SK-N-SH (cell line): ENCODE data around the gene BLOC1S3. TPM values are rescaled to one million over a fixed set of nuclear protein-coding genes. Genes with fewer than 3 reads are reported as not detected.
A peak's percentile ranks its signal among the peaks of the same experiment; 100 is the strongest.

Source experiments
- CTCF ChIA-PET: fragments of 300-600, 350-600 bp; formaldehyde crosslinking; extraction: SDS; loops from one replicate; lab custom pipeline; 2021; lab: Yijun Ruan, JAX
- POLR2A ChIA-PET: fragments of 350-600 bp; sonication (Branson Sonifier 250); formaldehyde crosslinking; extraction: SDS; loops from one replicate; lab custom pipeline; 2020; ENCODE audit warnings: antibody characterized with exemption, inconsistent platforms; lab: Yijun Ruan, JAX
- DNase-seq: peaks from one replicate; pipeline ENCODE4 v3.0.0; 2012
- H2AFZ ChIP-seq: fragments of 200-600 bp; sonication (generic); 2 replicates; pipeline ENCODE4 v1.8.1; 2016; ENCODE audit warnings: antibody characterized with exemption, mild to moderate bottlenecking, low read depth
- H3F3A ChIP-seq: fragments of 200-600 bp; sonication (generic); replicated peaks from 2 replicates; pipeline ENCODE3; 2016; ENCODE audit warnings: antibody characterized with exemption, mild to moderate bottlenecking; ENCODE audit not compliant: insufficient read depth
- H3K27ac ChIP-seq, 2 experiments: fragments of 200-500 bp in 1 of 2; fragments of 200-600 bp in 1 of 2; sonication (Bioruptor generic) in 1 of 2; sonication (generic), shearing (Covaris generic) in 1 of 2; 2 replicates each; pipeline versions ENCODE4 v1.5.1 to v1.6.1; 2014 to 2016; ENCODE audit warnings: low read depth in 2 of 2, inconsistent platforms in 1 of 2, low read length in 1 of 2, mild to moderate bottlenecking in 1 of 2, mixed read lengths in 1 of 2
- H3K27me3 ChIP-seq: fragments of 200-600 bp; sonication (generic), shearing (Covaris generic); 2 replicates; pipeline ENCODE4 v1.6.1; 2016; ENCODE audit warnings: mixed run types; ENCODE audit not compliant: insufficient read depth
- H3K36me3 ChIP-seq, 2 experiments: fragments of 200-500 bp in 1 of 2; fragments of 200-600 bp in 1 of 2; sonication (Bioruptor generic) in 1 of 2; sonication (generic) in 1 of 2; replicated peaks in 1 of 2; 2 replicates each; pipeline versions ENCODE3 to v1.5.1; 2014 to 2016; ENCODE audit warnings: low read length in 1 of 2, mild to moderate bottlenecking in 1 of 2; ENCODE audit not compliant: insufficient read depth in 2 of 2, control insufficient read depth in 1 of 2
- H3K4me1 ChIP-seq, 2 experiments: fragments of 200-500 bp in 1 of 2; fragments of 200-600 bp in 1 of 2; sonication (Bioruptor generic) in 1 of 2; sonication (generic), shearing (Covaris generic) in 1 of 2; 2 replicates each; pipeline versions ENCODE4 v1.5.1 to v1.6.1; 2014 to 2016; ENCODE audit warnings: low read depth in 1 of 2, low read length in 1 of 2, mixed run types in 1 of 2; ENCODE audit not compliant: insufficient read depth in 2 of 2, control insufficient read depth in 1 of 2
- H3K4me2 ChIP-seq: fragments of 200-600 bp; sonication (generic), shearing (Covaris generic); 2 replicates; pipeline ENCODE4 v1.6.1; 2017; ENCODE audit warnings: mixed run types
- H3K4me3 ChIP-seq, 2 experiments: fragments of 200-500 bp in 1 of 2; fragments of 200-600 bp in 1 of 2; sonication (Bioruptor generic) in 1 of 2; sonication (generic), shearing (Covaris generic) in 1 of 2; 2 replicates each; pipeline versions ENCODE4 v1.5.1 to v1.8.1; 2014 to 2016; ENCODE audit warnings: low read depth in 2 of 2, inconsistent platforms in 1 of 2, low read length in 1 of 2, mild to moderate bottlenecking in 1 of 2, mixed read lengths in 1 of 2, moderate library complexity in 1 of 2
- H3K79me2 ChIP-seq: fragments of 200-600 bp; sonication (generic); 2 replicates; pipeline ENCODE4 v1.8.1; 2017; ENCODE audit warnings: mild to moderate bottlenecking; ENCODE audit not compliant: insufficient read depth
- H3K9ac ChIP-seq: fragments of 200-600 bp; sonication (generic); 2 replicates; pipeline ENCODE4 v1.6.1; 2017; ENCODE audit warnings: mixed run types
- H3K9me2 ChIP-seq: fragments of 200-600 bp; sonication (generic); 2 replicates; pipeline ENCODE4 v1.6.1; 2017; ENCODE audit warnings: mixed run types
- H3K9me3 ChIP-seq: fragments of 200-600 bp; sonication (generic); 2 replicates; pipeline ENCODE4 v1.6.1; 2017; ENCODE audit warnings: mixed run types, mild to moderate bottlenecking, moderate library complexity
- H4K20me1 ChIP-seq: fragments of 200-600 bp; sonication (generic); 2 replicates; pipeline ENCODE4 v1.6.1; 2017; ENCODE audit warnings: mild to moderate bottlenecking, mixed run types; ENCODE audit not compliant: insufficient read depth
- CTCF ChIP-seq: fragments of 200-600 bp; sonication (generic); IDR thresholded peaks from 2 replicates; pipeline ENCODE4 v1.6.1; 2017; ENCODE audit warnings: antibody characterized with exemption, mild to moderate bottlenecking, moderate library complexity
- ELF1 ChIP-seq: IDR thresholded peaks from 2 replicates; pipeline ENCODE4 v1.4.0; 2012
- EP300 ChIP-seq, 2 experiments: IDR thresholded peaks; 2 replicates each; pipeline versions ENCODE4 v1.4.0 to v1.6.1; 2012; ENCODE audit warnings: borderline replicate concordance in 1 of 2, low read depth in 1 of 2, low read length in 1 of 2
- EZH2phosphoT487 ChIP-seq: fragments of 200-600 bp; sonication (generic); IDR thresholded peaks from 2 replicates; pipeline ENCODE4 v1.6.1; 2017; ENCODE audit warnings: low read depth, mixed run types, mild to moderate bottlenecking, antibody characterized with exemption, moderate library complexity, borderline replicate concordance
- FOXJ3 ChIP-seq: sonication (generic); formaldehyde crosslinking; IDR thresholded peaks from 2 replicates; pipeline ENCODE4 v1.5.1; 2020; ENCODE audit warnings: mild to moderate bottlenecking, missing genetic modification reagents
- FOXM1 ChIP-seq: IDR thresholded peaks from 2 replicates; pipeline ENCODE4 v1.4.0; 2012; ENCODE audit warnings: low read depth, mild to moderate bottlenecking
- MXI1 ChIP-seq: IDR thresholded peaks from 2 replicates; pipeline ENCODE4 v1.6.1; 2012; ENCODE audit warnings: mild to moderate bottlenecking, low read depth, low read length, improper control_type of control experiment
- NRF1 ChIP-seq: IDR thresholded peaks from 2 replicates; pipeline ENCODE4 v1.6.1; 2012; ENCODE audit warnings: low read depth, mild to moderate bottlenecking, low read length
- RCOR1 ChIP-seq: fragments of 150-350 bp; IDR thresholded peaks from 2 replicates; pipeline ENCODE4 v1.6.1; 2017; ENCODE audit warnings: antibody characterized with exemption, low read length
- RFX5 ChIP-seq: IDR thresholded peaks from 2 replicates; pipeline ENCODE4 v1.6.1; 2012; ENCODE audit warnings: mild to moderate bottlenecking, improper control_type of control experiment, low read length
- RXRA ChIP-seq: IDR thresholded peaks from 2 replicates; pipeline ENCODE4 v1.4.0; 2012; ENCODE audit warnings: low read depth, mild to moderate bottlenecking, borderline replicate concordance
- TAF1 ChIP-seq: IDR thresholded peaks from 2 replicates; pipeline ENCODE4 v1.6.1; 2012; ENCODE audit warnings: low read depth, mild to moderate bottlenecking, low read length, moderate library complexity, borderline replicate concordance
- TCF12 ChIP-seq: IDR thresholded peaks from 2 replicates; pipeline ENCODE4 v1.4.0; 2012
- TEAD4 ChIP-seq: IDR thresholded peaks from 2 replicates; pipeline ENCODE4 v1.4.0; 2012; ENCODE audit warnings: mild to moderate bottlenecking, borderline replicate concordance; ENCODE audit not compliant: insufficient read depth
- USF1 ChIP-seq: IDR thresholded peaks from 2 replicates; pipeline ENCODE4 v1.4.0; 2012; ENCODE audit warnings: low read depth, borderline replicate concordance
- WGBS: methylation state at CpG from one replicate; pipeline ENCODE4 v1.1.6; 2017; ENCODE audit warnings: low lambda C conversion rate; 5-methylcytosine and 5-hydroxymethylcytosine counted together
- polyA plus RNA-seq, 3 experiments: library from polyadenylated mRNA; depleted of rRNA; stranded (reverse); fragments of >200 nt; gene quantifications; 2 replicates each; pipeline ENCODE4 v1.2.3, GENCODE V29; 2012
- TF ChIP-seq, protein P1 (sequence below): IDR thresholded peaks from 2 replicates; pipeline ENCODE4; 2012
- TF ChIP-seq, protein P2 (sequence below): IDR thresholded peaks from 2 replicates; pipeline ENCODE4 v1.4.0; 2012; ENCODE audit warnings: low read depth

The BLOC1S3 gene
- polyA plus RNA-seq, 1 of the 3 experiments (the other 2 are of a cell fraction), result 3.0 TPM

DNA sequence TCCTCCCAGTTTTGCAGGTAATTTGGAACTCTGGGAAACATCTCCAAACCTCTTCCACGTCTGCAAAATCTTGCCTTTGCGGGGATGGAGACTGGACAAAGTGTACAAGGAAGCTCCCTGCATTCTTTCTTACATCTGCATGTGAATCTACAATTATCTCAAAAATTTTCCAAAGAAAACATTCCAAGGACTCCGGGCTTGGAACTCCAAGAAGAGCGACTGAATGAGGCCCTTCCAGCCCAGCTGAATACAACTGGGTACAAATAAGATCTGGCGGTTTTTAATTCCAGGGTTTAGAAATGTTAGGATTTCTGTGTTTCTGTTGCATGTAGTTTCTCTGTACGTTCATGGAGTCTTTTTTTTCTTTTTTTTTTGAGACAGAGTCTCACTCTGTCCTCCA, 38.1 kb downstream of the BLOC1S3 start (continued):
- no peak for TF ChIP-seq FOXJ3 (CRISPR knock-in tag)
- TF ChIP-seq RFX5, result no peak

DNA sequence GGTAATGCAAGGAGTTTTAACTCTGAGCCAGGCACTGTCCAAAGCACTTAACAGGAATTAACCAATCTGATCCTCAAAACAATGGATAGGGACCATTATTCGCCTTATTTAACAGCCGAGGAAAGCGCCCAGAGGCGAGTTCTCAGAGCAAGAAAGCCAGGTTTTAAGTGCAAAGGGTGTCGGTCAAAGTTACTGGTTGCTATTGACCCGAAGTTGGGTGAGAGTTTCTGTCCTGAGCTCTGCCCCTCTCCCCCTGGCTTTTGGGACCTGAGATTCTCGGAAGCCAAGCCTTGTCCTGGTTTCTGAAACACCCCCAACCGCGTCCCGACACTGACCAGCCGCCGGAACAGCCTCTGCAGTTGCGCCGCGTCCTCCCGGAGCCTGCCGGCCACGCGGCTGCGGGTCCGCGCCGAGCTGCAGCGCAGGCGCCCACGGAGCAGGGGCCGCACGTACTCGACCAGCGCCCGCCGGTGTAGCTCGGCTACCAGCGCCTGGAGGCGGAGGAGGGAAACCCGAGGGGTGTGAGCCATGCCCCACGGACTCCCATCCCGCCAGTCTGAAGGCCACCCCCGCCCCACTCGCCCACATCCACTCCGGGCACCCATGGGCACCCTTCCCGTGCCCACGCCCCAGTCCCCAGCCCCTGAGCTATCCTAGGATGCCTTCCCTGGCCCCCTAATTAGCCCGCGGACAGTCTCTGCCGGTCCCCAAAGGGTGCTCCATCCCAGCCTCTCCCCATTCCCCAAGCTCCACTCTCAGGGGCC, 38.8 kb downstream of the BLOC1S3 start:
- CTCF ChIA-PET, result interaction anchor here (1.3 kb wide), 1 partner anchor 31 kb away, joined by 4 read pairs; no protein-coding TSS in a partner anchor
- DNase-seq, result peak; percentile 70
- Histone ChIP-seq H3K27ac (no peak overlapping the region), H3K4me3 (peak overlapping the region; percentile 7 to 38; a peak in 2 of 4 replicates), H3K4me1 (peaks cover 0 to 6% of the 10 kb centered on the region in 2 experiments; a peak in 1 of 4 replicates), H3K9me3 (no peaks in the 10 kb centered on the region), H3K9me2 (no peaks in the 10 kb centered on the region), H3K36me3 (no peaks in the 10 kb centered on the region), H3K79me2 (no peaks in the 10 kb centered on the region), H4K20me1 (no peaks in the 10 kb centered on the region), H3K27me3 (peaks cover 43% of the 10 kb centered on the region), H3K4me2 (peak overlapping the region; percentile 69), H2AFZ (no peak overlapping the region), H3K9ac (no peak overlapping the region), H3F3A (no peaks in the 10 kb centered on the region)
- 24% methylated on average over 26 of the region's 46 CpGs for WGBS
- TF ChIP-seq FOXJ3 (CRISPR knock-in tag) (no peak), NRF1 (0 out of 2 replicates have a peak, but pooled peaks have one; percentile 28), EZH2phosphoT487 (peak; percentile 61; the same call in 1 of the 2 replicates), TAF1 (no peak), TEAD4 (no peak), EP300 (IDR thresholded peaks at IDR 0.05; ENCODE audit: borderline replicate concordance in 1 of 2, low read depth in 1 of 2, low read length in 1 of 2) (no peak), RXRA (no peak), ELF1 (no peak), USF1 (no peak), TCF12 (no peak), FOXM1 (no peak), MXI1 (no peak), RCOR1 (no peak), CTCF (no peak)
- TF ChIP-seq, protein P1, sequence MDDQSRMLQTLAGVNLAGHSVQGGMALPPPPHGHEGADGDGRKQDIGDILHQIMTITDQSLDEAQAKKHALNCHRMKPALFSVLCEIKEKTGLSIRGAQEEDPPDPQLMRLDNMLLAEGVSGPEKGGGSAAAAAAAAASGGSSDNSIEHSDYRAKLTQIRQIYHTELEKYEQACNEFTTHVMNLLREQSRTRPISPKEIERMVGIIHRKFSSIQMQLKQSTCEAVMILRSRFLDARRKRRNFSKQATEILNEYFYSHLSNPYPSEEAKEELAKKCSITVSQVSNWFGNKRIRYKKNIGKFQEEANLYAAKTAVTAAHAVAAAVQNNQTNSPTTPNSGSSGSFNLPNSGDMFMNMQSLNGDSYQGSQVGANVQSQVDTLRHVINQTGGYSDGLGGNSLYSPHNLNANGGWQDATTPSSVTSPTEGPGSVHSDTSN, result no peak
- TF ChIP-seq, protein P2, sequence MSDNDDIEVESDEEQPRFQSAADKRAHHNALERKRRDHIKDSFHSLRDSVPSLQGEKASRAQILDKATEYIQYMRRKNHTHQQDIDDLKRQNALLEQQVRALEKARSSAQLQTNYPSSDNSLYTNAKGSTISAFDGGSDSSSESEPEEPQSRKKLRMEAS, result no peak
- POLR2A ChIA-PET, result no interaction called here
